ENCODE results near the gene ASXL2.

Gene ASXL2

DNA sequence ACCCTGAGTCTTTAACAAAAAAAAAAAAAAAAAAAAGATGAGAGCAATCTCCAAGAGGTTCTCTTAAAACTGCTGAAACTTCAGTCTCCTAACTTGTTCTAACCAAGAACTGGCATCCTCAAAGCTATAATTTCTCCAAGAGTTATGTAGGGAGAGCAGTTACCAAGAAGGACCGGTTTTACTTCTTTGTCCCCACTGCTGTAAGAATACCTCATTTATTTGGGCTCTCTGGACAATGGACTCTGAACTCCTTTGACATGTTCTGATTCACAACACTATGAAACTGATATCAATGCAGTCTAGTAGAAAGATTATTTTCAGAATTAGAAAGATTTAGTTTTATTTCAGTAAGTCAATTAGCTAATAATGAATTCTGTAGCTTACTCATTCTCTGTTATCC is 120.4 kb downstream of the ASXL2 start:
- Histone ChIP-seq H3K4me3 (ENCODE audit: low read depth, low read length) (no peak overlapping the region), H3K9me3 (ENCODE audit: control insufficient read depth, insufficient read depth, low read depth, low read length) (no peaks in the 10 kb centered on the region), H3K4me1 (ENCODE audit: control insufficient read depth, insufficient read depth, low read length) (no peaks in the 10 kb centered on the region), H3K27ac (ENCODE audit: low read depth, low read length) (no peak overlapping the region), H3K9ac (ENCODE audit: low read length) (no peak overlapping the region), H3K36me3 (ENCODE audit: control insufficient read depth, insufficient read depth, low read length) (peaks cover 51% of the 10 kb centered on the region), H3K27me3 (ENCODE audit: control insufficient read depth, insufficient read depth, low read length) (no peaks in the 10 kb centered on the region)

GRCh38 chr2:25756536-25756935 is 121.8 kb downstream of the ASXL2 start:
- no peak overlapping the region for H3K27ac ChIP-seq (ENCODE audit: low read depth, low read length)

GRCh38 chr2:25749676-25750075 is 128.6 kb downstream of the ASXL2 start:
- Histone ChIP-seq H3K27me3 (ENCODE audit: control insufficient read depth, insufficient read depth, low read length) (no peaks in the 10 kb centered on the region), H3K27ac (ENCODE audit: low read depth, low read length) (no peak overlapping the region), H3K36me3 (ENCODE audit: control insufficient read depth, insufficient read depth, low read length) (peaks cover 63% of the 10 kb centered on the region), H3K4me3 (ENCODE audit: low read depth, low read length) (no peak overlapping the region), H3K4me1 (ENCODE audit: control insufficient read depth, insufficient read depth, low read length) (no peaks in the 10 kb centered on the region), H3K9me3 (ENCODE audit: control insufficient read depth, insufficient read depth, low read depth, low read length) (no peaks in the 10 kb centered on the region), H3K9ac (ENCODE audit: low read length) (no peak overlapping the region)

More at GRCh38 chr2:25756536-25756935, 121.8 kb downstream of the ASXL2 start:
- H3K4me3 ChIP-seq (ENCODE audit: low read depth, low read length) = no peak overlapping the region
- H3K27me3 ChIP-seq (ENCODE audit: control insufficient read depth, insufficient read depth, low read length) = no peaks in the 10 kb centered on the region
- H3K9ac ChIP-seq (ENCODE audit: low read length) = no peak overlapping the region
- peaks cover 59% of the 10 kb centered on the region for H3K36me3 ChIP-seq (ENCODE audit: control insufficient read depth, insufficient read depth, low read length)
- H3K4me1 ChIP-seq (ENCODE audit: control insufficient read depth, insufficient read depth, low read length) = no peaks in the 10 kb centered on the region
- H3K9me3 ChIP-seq (ENCODE audit: control insufficient read depth, insufficient read depth, low read depth, low read length) = no peaks in the 10 kb centered on the region

DNA sequence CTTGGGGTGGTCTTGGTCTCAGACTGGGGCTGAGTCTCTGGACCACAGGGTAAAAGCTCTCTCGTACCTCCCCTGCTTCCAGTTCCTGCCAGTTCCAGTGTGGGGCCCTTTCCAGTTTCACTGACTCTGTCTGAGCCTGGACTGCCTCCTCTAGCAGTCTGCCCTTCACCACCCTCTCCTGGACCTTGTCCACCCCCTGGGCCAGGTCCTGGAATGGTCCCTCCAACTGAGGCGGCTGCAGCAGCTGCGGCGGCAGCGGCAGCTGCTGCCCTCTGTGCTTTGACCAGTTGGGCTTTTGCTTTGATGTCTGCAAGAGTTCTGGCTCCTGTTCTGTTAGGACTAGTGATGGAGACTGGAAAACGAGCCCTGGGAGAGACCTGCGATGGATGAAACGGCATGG is 134.2 kb downstream of the ASXL2 start:
- no peak overlapping the region for H3K27ac ChIP-seq (ENCODE audit: low read depth, low read length)
- no peak overlapping the region for H3K4me3 ChIP-seq (ENCODE audit: low read depth, low read length)
- peaks cover 25% of the 10 kb centered on the region for H3K4me1 ChIP-seq (ENCODE audit: control insufficient read depth, insufficient read depth, low read length)
- H3K27me3 ChIP-seq (ENCODE audit: control insufficient read depth, insufficient read depth, low read length) = no peaks in the 10 kb centered on the region
- peaks cover 41% of the 10 kb centered on the region for H3K36me3 ChIP-seq (ENCODE audit: control insufficient read depth, insufficient read depth, low read length)
- H3K9ac ChIP-seq (ENCODE audit: low read length) = no peak overlapping the region
- no peaks in the 10 kb centered on the region for H3K9me3 ChIP-seq (ENCODE audit: control insufficient read depth, insufficient read depth, low read depth, low read length)

GRCh38 chr2:25743132-25743830 is 135.0 kb downstream of the ASXL2 start:
- Histone ChIP-seq H3K27ac (ENCODE audit: low read depth, low read length) (no peak overlapping the region), H3K4me3 (ENCODE audit: low read depth, low read length) (no peak overlapping the region), H3K27me3 (ENCODE audit: control insufficient read depth, insufficient read depth, low read length) (no peaks in the 10 kb centered on the region), H3K36me3 (ENCODE audit: control insufficient read depth, insufficient read depth, low read length) (peaks cover 36% of the 10 kb centered on the region), H3K9ac (ENCODE audit: low read length) (no peak overlapping the region), H3K9me3 (ENCODE audit: control insufficient read depth, insufficient read depth, low read depth, low read length) (no peaks in the 10 kb centered on the region), H3K4me1 (ENCODE audit: control insufficient read depth, insufficient read depth, low read length) (peaks cover 30% of the 10 kb centered on the region)

DNA sequence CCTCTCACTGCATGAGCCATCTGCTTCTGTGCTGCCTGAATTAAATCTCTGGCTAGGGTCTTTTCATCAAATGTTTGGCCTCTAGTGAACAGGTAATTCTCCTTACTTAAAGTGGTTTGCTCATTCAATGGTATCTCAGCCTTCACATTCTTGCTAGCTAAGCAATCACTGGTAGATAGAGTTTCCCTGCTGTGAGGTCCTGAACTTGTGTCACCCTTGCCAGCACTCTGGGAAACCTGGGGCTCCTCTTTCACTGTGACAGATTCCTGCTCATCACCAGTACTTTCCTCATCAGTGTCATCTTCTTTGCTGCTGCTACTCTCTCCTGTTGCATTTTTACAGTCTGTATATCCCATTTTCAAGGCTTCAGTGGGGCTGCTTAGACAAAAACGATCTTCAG is 135.8 kb downstream of the ASXL2 start:
- H3K27ac ChIP-seq (ENCODE audit: low read depth, low read length) = no peak overlapping the region
- no peaks in the 10 kb centered on the region for H3K27me3 ChIP-seq (ENCODE audit: control insufficient read depth, insufficient read depth, low read length)
- H3K4me3 ChIP-seq (ENCODE audit: low read depth, low read length) = no peak overlapping the region
- peaks cover 33% of the 10 kb centered on the region for H3K36me3 ChIP-seq (ENCODE audit: control insufficient read depth, insufficient read depth, low read length)
- H3K9me3 ChIP-seq (ENCODE audit: control insufficient read depth, insufficient read depth, low read depth, low read length) = no peaks in the 10 kb centered on the region
- H3K4me1 ChIP-seq (ENCODE audit: control insufficient read depth, insufficient read depth, low read length) = peaks cover 30% of the 10 kb centered on the region
- H3K9ac ChIP-seq (ENCODE audit: low read length) = no peak overlapping the region

GRCh38 chr2:25740810-25741381 is 137.4 kb downstream of the ASXL2 start:
- Histone ChIP-seq H3K4me3 (ENCODE audit: low read depth, low read length) (no peak overlapping the region), H3K27ac (ENCODE audit: low read depth, low read length) (no peak overlapping the region), H3K36me3 (ENCODE audit: control insufficient read depth, insufficient read depth, low read length) (peaks cover 28% of the 10 kb centered on the region)

GRCh38 chr2:25738383-25739343 is 139.6 kb downstream of the ASXL2 start:
- H3K36me3 ChIP-seq (ENCODE audit: control insufficient read depth, insufficient read depth, low read length) = peaks cover 22% of the 10 kb centered on the region
- no peaks in the 10 kb centered on the region for H3K27me3 ChIP-seq (ENCODE audit: control insufficient read depth, insufficient read depth, low read length)
- no peak overlapping the region for H3K27ac ChIP-seq (ENCODE audit: low read depth, low read length)
- H3K9ac ChIP-seq (ENCODE audit: low read length) = no peak overlapping the region
- peaks cover 45% of the 10 kb centered on the region for H3K4me1 ChIP-seq (ENCODE audit: control insufficient read depth, insufficient read depth, low read length)
- H3K4me3 ChIP-seq (ENCODE audit: low read depth, low read length) = no peak overlapping the region
- H3K9me3 ChIP-seq (ENCODE audit: control insufficient read depth, insufficient read depth, low read depth, low read length) = no peaks in the 10 kb centered on the region

More at GRCh38 chr2:25740810-25741381, 137.4 kb downstream of the ASXL2 start:
- Histone ChIP-seq H3K4me1 (ENCODE audit: control insufficient read depth, insufficient read depth, low read length) (peaks cover 34% of the 10 kb centered on the region), H3K9ac (ENCODE audit: low read length) (no peak overlapping the region), H3K9me3 (ENCODE audit: control insufficient read depth, insufficient read depth, low read depth, low read length) (no peaks in the 10 kb centered on the region), H3K27me3 (ENCODE audit: control insufficient read depth, insufficient read depth, low read length) (no peaks in the 10 kb centered on the region)

GRCh38 chr2:25736899-25737515 is 141.3 kb downstream of the ASXL2 start:
- Histone ChIP-seq H3K27ac (ENCODE audit: low read depth, low read length) (no peak overlapping the region), H3K4me3 (ENCODE audit: low read depth, low read length) (no peak overlapping the region), H3K9me3 (ENCODE audit: control insufficient read depth, insufficient read depth, low read depth, low read length) (no peaks in the 10 kb centered on the region), H3K4me1 (ENCODE audit: control insufficient read depth, insufficient read depth, low read length) (peaks cover 39% of the 10 kb centered on the region), H3K36me3 (ENCODE audit: control insufficient read depth, insufficient read depth, low read length) (peaks cover 7% of the 10 kb centered on the region), H3K27me3 (ENCODE audit: control insufficient read depth, insufficient read depth, low read length) (no peaks in the 10 kb centered on the region), H3K9ac (ENCODE audit: low read length) (no peak overlapping the region)

- no peaks in the 10 kb centered on the region for H3K36me3 ChIP-seq (ENCODE audit: control insufficient read depth, insufficient read depth, low read length)
- H3K9me3 ChIP-seq (ENCODE audit: control insufficient read depth, insufficient read depth, low read depth, low read length) = no peaks in the 10 kb centered on the region
- no peak overlapping the region for H3K9ac ChIP-seq (ENCODE audit: low read length)
- H3K27me3 ChIP-seq (ENCODE audit: control insufficient read depth, insufficient read depth, low read length) = no peaks in the 10 kb centered on the region
- H3K27ac ChIP-seq (ENCODE audit: low read depth, low read length) = no peak overlapping the region
- no peak overlapping the region for H3K4me3 ChIP-seq (ENCODE audit: low read depth, low read length)
- H3K4me1 ChIP-seq (ENCODE audit: control insufficient read depth, insufficient read depth, low read length) = peaks cover 27% of the 10 kb centered on the region
Measured at GRCh38 chr2:25735835-25736234, 142.5 kb downstream of the ASXL2 start.

Measured in HUES6 (cell line).